AG04449 (cell line): ENCODE results near the gene DVL1.

Experiments
- CTCF ChIA-PET: fragments of 350-600 bp; formaldehyde crosslinking; extraction: SDS; loops from one replicate; lab custom pipeline; 2021; ENCODE audit warnings: antibody characterized with exemption; lab: Yijun Ruan, JAX
- POLR2A ChIA-PET: fragments of 400-600, 350-600 bp; formaldehyde crosslinking; extraction: SDS; loops from one replicate; lab custom pipeline; 2020; ENCODE audit warnings: antibody characterized with exemption, inconsistent platforms; lab: Yijun Ruan, JAX
- DNase-seq: peaks from one replicate; pipeline ENCODE4 v3.0.0-alpha.2; 2010; ENCODE audit warnings: low read depth, low spot score
- H3K4me3 ChIP-seq: 2 replicates; pipeline ENCODE4 v1.5.1; 2011; ENCODE audit warnings: low read depth, mild to moderate bottlenecking, control low read depth, low read length
- TF ChIP-seq, protein P1 (sequence below): IDR thresholded peaks from one replicate; pipeline ENCODE4 v1.5.1; 2011; ENCODE audit warnings: mild to moderate bottlenecking, moderate library complexity, low read length, control low read depth, inconsistent platforms; ENCODE audit not compliant: insufficient read depth; ENCODE audit errors: missing control alignments

Gene DVL1

DNA sequence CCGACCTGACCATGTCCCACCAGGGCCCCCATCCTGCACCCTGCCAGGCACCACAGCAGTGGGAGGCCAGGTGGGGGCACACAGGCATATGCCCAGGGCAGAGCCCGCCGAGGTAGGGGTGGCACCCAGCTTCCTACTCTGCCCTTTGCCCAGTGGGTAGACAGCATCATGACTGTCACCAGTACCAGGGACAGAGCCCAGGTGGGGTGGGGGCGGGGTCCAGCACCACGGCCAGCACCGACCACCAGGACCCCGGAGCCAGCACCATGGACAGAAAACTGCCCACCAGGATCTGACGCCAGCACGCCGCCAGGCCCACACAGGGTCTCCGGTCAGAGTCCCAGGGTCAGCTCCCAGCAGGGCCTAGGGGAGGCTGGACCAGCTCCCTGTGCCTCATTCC lies 14.4 kb downstream of the DVL1 start:
- POLR2A ChIA-PET, result interaction anchor here (0.6 to 1.1 kb wide), 2 partner anchors 11 to 16 kb away, joined by 3 read pairs; no protein-coding TSS in a partner anchor

DNA sequence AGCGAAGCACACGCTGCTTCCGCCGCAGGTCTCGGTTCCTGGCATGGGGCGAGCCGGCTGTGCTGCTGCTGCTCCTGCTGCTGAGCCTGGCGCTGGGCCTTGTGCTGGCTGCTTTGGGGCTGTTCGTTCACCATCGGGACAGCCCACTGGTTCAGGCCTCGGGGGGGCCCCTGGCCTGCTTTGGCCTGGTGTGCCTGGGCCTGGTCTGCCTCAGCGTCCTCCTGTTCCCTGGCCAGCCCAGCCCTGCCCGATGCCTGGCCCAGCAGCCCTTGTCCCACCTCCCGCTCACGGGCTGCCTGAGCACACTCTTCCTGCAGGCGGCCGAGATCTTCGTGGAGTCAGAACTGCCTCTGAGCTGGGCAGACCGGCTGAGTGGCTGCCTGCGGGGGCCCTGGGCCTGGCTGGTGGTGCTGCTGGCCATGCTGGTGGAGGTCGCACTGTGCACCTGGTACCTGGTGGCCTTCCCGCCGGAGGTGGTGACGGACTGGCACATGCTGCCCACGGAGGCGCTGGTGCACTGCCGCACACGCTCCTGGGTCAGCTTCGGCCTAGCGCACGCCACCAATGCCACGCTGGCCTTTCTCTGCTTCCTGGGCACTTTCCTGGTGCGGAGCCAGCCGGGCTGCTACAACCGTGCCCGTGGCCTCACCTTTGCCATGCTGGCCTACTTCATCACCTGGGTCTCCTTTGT lies 15.5 kb downstream of the DVL1 start:
- POLR2A ChIA-PET, result interaction anchor here (1.1 kb wide), 1 partner anchor 13 kb away, joined by 3 read pairs; no protein-coding TSS in a partner anchor

More for the DNA sequence above, 14.4 kb downstream of the DVL1 start:
- DNase-seq, result no peak
- TF ChIP-seq, protein P1, sequence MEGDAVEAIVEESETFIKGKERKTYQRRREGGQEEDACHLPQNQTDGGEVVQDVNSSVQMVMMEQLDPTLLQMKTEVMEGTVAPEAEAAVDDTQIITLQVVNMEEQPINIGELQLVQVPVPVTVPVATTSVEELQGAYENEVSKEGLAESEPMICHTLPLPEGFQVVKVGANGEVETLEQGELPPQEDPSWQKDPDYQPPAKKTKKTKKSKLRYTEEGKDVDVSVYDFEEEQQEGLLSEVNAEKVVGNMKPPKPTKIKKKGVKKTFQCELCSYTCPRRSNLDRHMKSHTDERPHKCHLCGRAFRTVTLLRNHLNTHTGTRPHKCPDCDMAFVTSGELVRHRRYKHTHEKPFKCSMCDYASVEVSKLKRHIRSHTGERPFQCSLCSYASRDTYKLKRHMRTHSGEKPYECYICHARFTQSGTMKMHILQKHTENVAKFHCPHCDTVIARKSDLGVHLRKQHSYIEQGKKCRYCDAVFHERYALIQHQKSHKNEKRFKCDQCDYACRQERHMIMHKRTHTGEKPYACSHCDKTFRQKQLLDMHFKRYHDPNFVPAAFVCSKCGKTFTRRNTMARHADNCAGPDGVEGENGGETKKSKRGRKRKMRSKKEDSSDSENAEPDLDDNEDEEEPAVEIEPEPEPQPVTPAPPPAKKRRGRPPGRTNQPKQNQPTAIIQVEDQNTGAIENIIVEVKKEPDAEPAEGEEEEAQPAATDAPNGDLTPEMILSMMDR, result no peak
- no peak overlapping the region for H3K4me3 ChIP-seq
- CTCF ChIA-PET, result interaction anchor here (0.9 to 1.5 kb wide), 3 partner anchors 9 to 39 kb away, joined by 3 to 4 read pairs (median 4); no protein-coding TSS in a partner anchor

DNA sequence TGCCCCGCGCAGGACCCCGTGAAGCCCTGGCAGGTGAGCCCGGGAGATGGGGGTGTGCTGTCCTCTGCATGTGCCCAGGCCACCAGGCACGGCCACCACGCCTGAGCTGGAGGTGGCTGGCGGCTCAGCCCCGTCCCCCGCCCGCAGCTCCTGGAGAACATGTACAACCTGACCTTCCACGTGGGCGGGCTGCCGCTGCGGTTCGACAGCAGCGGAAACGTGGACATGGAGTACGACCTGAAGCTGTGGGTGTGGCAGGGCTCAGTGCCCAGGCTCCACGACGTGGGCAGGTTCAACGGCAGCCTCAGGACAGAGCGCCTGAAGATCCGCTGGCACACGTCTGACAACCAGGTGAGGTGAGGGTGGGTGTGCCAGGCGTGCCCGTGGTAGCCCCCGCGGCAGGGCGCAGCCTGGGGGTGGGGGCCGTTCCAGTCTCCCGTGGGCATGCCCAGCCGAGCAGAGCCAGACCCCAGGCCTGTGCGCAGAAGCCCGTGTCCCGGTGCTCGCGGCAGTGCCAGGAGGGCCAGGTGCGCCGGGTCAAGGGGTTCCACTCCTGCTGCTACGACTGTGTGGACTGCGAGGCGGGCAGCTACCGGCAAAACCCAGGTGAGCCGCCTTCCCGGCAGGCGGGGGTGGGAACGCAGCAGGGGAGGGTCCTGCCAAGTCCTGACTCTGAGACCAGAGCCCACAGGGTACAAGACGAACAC lies 16.3 kb downstream of the DVL1 start:
- POLR2A ChIA-PET, result interaction anchor here (0.6 kb wide), 1 partner anchor 24 kb away, joined by 3 read pairs; no protein-coding TSS in a partner anchor
- no peak overlapping the region for H3K4me3 ChIP-seq
- DNase-seq, result no peak
- TF ChIP-seq, protein P1, result no peak
- CTCF ChIA-PET, result interaction anchor here (0.8 to 2.2 kb wide), 2 partner anchors 15 to 39 kb away, joined by 3 to 6 read pairs; no protein-coding TSS in a partner anchor

More for the DNA sequence above, 15.5 kb downstream of the DVL1 start:
- CTCF ChIA-PET, result interaction anchor here (1.2 kb wide), 1 partner anchor 8 kb away, joined by 4 read pairs; no protein-coding TSS in a partner anchor
- DNase-seq, result no peak
- TF ChIP-seq, protein P1, result no peak
- no peak overlapping the region for H3K4me3 ChIP-seq

DNA sequence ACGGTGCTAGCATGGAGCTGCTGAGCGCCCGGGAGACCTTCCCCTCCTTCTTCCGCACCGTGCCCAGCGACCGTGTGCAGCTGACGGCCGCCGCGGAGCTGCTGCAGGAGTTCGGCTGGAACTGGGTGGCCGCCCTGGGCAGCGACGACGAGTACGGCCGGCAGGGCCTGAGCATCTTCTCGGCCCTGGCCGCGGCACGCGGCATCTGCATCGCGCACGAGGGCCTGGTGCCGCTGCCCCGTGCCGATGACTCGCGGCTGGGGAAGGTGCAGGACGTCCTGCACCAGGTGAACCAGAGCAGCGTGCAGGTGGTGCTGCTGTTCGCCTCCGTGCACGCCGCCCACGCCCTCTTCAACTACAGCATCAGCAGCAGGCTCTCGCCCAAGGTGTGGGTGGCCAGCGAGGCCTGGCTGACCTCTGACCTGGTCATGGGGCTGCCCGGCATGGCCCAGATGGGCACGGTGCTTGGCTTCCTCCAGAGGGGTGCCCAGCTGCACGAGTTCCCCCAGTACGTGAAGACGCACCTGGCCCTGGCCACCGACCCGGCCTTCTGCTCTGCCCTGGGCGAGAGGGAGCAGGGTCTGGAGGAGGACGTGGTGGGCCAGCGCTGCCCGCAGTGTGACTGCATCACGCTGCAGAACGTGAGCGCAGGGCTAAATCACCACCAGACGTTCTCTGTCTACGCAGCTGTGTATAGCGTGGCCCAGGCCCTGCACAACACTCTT lies 17.0 kb downstream of the DVL1 start:
- H3K4me3 ChIP-seq, result no peak overlapping the region
- CTCF ChIA-PET, result interaction anchor here (0.8 to 2.2 kb wide), 2 partner anchors 16 to 39 kb away, joined by 3 to 6 read pairs; no protein-coding TSS in a partner anchor
- DNase-seq, result no peak
- TF ChIP-seq, protein P1, result no peak
- POLR2A ChIA-PET, result interaction anchor here (0.6 kb wide), 1 partner anchor 23 kb away, joined by 3 read pairs; no protein-coding TSS in a partner anchor

DNA sequence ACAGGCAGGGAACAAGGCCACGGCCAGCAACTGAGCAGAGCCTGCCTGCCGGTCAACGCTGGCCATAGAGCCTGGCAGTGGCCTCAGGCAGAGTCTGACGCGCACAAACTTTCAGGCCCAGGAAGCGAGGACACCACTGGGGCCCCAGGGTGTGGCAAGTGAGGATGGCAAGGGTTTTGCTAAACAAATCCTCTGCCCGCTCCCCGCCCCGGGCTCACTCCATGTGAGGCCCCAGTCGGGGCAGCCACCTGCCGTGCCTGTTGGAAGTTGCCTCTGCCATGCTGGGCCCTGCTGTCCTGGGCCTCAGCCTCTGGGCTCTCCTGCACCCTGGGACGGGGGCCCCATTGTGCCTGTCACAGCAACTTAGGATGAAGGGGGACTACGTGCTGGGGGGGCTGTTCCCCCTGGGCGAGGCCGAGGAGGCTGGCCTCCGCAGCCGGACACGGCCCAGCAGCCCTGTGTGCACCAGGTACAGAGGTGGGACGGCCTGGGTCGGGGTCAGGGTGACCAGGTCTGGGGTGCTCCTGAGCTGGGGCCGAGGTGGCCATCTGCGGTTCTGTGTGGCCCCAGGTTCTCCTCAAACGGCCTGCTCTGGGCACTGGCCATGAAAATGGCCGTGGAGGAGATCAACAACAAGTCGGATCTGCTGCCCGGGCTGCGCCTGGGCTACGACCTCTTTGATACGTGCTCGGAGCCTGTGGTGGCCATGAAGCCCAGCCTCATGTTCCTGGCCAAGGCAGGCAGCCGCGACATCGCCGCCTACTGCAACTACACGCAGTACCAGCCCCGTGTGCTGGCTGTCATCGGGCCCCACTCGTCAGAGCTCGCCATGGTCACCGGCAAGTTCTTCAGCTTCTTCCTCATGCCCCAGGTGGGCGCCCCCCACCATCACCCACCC lies 17.9 kb downstream of the DVL1 start, which contains the start of gene TAS1R3:
TSS of gene TAS1R3 (plus strand) at position 213 of the 898 bp plus-strand sequence. CDS start at position 279, 66 bp downstream.
- DNase-seq, result no peak
- CTCF ChIA-PET, result interaction anchor here (1.1 to 2.2 kb wide), 2 partner anchors 17 to 41 kb away, joined by 4 to 6 read pairs; no protein-coding TSS in a partner anchor
- POLR2A ChIA-PET, result interaction anchor here (1.3 kb wide), 1 partner anchor 8 kb away, joined by 3 read pairs; no protein-coding TSS in a partner anchor
- TF ChIP-seq, protein P1, result no peak
- no peak within 1 kb of the TSS for H3K4me3 ChIP-seq
